Measurements from ENCODE around the gene WNT3A. TPM values are rescaled to one million over a fixed set of nuclear protein-coding genes. Genes with fewer than 3 reads are reported as not detected.

Gene WNT3A
- total and polyA plus RNA-seq, 2 of the 4 experiments (the other 2 are of a cell fraction), result not detected

DNA sequence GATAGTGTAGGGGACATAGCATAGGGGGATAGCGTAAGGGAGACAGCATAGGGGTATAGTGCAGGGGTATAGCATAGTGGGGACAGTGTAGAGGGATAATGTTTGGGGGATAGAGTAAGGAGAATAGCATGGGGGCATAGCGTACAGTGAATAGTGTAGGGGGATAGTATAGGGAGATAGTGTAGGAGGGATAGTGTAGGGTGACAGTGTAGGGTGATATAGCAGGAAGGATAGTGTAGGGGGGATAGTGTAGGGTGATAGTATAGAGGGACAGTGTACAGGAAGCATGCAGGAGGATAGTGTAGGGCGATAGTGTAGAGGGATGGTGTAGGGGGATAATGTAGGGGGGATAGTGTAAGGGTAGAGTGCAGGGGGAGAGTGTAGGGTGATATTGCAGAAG lies 64.1 kb downstream of the WNT3A start:
- CTCF ChIA-PET, result no interaction called here
- intact Hi-C loops (cut with micrococcal nuclease) (no loop called here), in situ Hi-C loops (cut with MboI; ENCODE audit: low sequenced_read_pairs) (no loop called here), dilution Hi-C loops (cut with HindIII; ENCODE audit: low sequenced_read_pairs, unreplicated experiment) (no loop called here)
- Histone ChIP-seq H2BK15ac (ENCODE audit: low read depth, low read length) (no peak overlapping the region), H3K79me1 (ENCODE audit: low read depth in 1 of 2, low read length in 2 of 2) (no peaks in the 10 kb centered on the region), H3K56ac (ENCODE audit: extremely low read depth, insufficient read depth, low read length) (no peak overlapping the region), H3K4me1 (ENCODE audit: control insufficient read depth, insufficient read depth, low read length) (no peaks in the 10 kb centered on the region), H4K20me1 (ENCODE audit: insufficient read depth, low read length) (peaks cover 12% of the 10 kb centered on the region), H2BK120ac (ENCODE audit: low read depth, low read length) (no peak overlapping the region), H4K5ac (ENCODE audit: low read depth, low read length) (no peak overlapping the region), H3K18ac (ENCODE audit: low read depth, low read length) (no peak overlapping the region), H3K9ac (ENCODE audit: low read depth, low read length) (no peak overlapping the region), H3K14ac (replicated peaks; ENCODE audit: low read depth, low read length) (no peak overlapping the region), H3K27me3 (ENCODE audit: control insufficient read depth, insufficient read depth, low read length) (peaks cover 31% of the 10 kb centered on the region), H2AFZ (replicated peaks; ENCODE audit: low read length, poor library complexity) (no peak overlapping the region), H3K4me2 (ENCODE audit: low read depth, low read length) (no peak overlapping the region), H3K27ac (ENCODE audit: insufficient read depth, low read length) (no peak overlapping the region), H2BK20ac (ENCODE audit: low read depth, low read length) (no peak overlapping the region), H2BK5ac (ENCODE audit: low read depth, low read length, poor library complexity, severe bottlenecking) (no peak overlapping the region), H3K23ac (ENCODE audit: low read depth, low read length) (no peak overlapping the region), H2AK5ac (ENCODE audit: low read depth, low read length) (no peak overlapping the region), H4K91ac (ENCODE audit: insufficient read depth, low read depth, low read length) (no peak overlapping the region), H3K4ac (ENCODE audit: low read depth, low read length) (no peak overlapping the region), H3K36me3 (ENCODE audit: control insufficient read depth, insufficient read depth, low read length) (no peaks in the 10 kb centered on the region), H2AK9ac (replicated peaks; ENCODE audit: low read depth, low read length, poor library complexity) (no peak overlapping the region), H3K9me1 (ENCODE audit: insufficient read depth, low read length) (no peaks in the 10 kb centered on the region), H4K8ac (ENCODE audit: low read depth in 2 of 2, low read length in 2 of 2) (no peak overlapping the region), H3K4me3 (ENCODE audit: insufficient read depth, low read depth, low read length) (no peak overlapping the region), H3K9me3 (ENCODE audit: control insufficient read depth, insufficient read depth, low read length) (no peaks in the 10 kb centered on the region)
- POLR2A ChIA-PET (ENCODE audit: unreplicated experiment), result no interaction called here
- no TSS peak for BruUV-seq (replicated peaks)
- WGBS, 2 experiments (ENCODE audit: extremely low coverage in 2 of 2, insufficient read length in 1 of 2), result 60 to 100% methylated on average over 2 to 3 of the region's 3 CpGs
- ATAC-seq (ENCODE audit: low read depth) (no peak), DNase-seq (no peak)
- no peak for TF ChIP-seq ELK1 (IDR thresholded peaks at IDR 0.05; ENCODE audit: borderline replicate concordance, low read depth, low read length)
- TF ChIP-seq FOS (IDR thresholded peaks at IDR 0.05; ENCODE audit: low read depth, low read length), result no peak
- TF ChIP-seq MXI1 (IDR thresholded peaks at IDR 0.05; ENCODE audit: borderline replicate concordance, low read depth, low read length), result no peak
- TF ChIP-seq MAFK (IDR thresholded peaks at IDR 0.05; ENCODE audit: low read depth, low read length), result no peak
- no peak for TF ChIP-seq RFX5 (IDR thresholded peaks at IDR 0.05; ENCODE audit: low read depth, low read length)
- no peak for TF ChIP-seq RAD21 (IDR thresholded peaks at IDR 0.05; ENCODE audit: low read length)
- TF ChIP-seq CEBPB (IDR thresholded peaks at IDR 0.05; ENCODE audit: low read depth, low read length), result no peak
- TF ChIP-seq SMC3 (IDR thresholded peaks at IDR 0.05; ENCODE audit: low read depth, low read length), result no peak
- no peak for TF ChIP-seq MAZ (IDR thresholded peaks at IDR 0.05; ENCODE audit: borderline replicate concordance, low read depth, low read length)
- no peak for TF ChIP-seq USF2 (IDR thresholded peaks at IDR 0.05; ENCODE audit: low read depth, low read length)
- TF ChIP-seq NFE2L2 (IDR thresholded peaks at IDR 0.05; ENCODE audit: low read depth, low read length), result no peak
- TF ChIP-seq BHLHE40 (IDR thresholded peaks at IDR 0.05; ENCODE audit: low read depth, low read length), result no peak
- TF ChIP-seq CTCF (conservative IDR thresholded peaks at IDR 0.05; ENCODE audit: low read depth, low read length), result no peak
- no peak for TF ChIP-seq POLR2A (IDR thresholded peaks at IDR 0.05; ENCODE audit: low read depth, low read length)
- TF ChIP-seq CHD1 (IDR thresholded peaks at IDR 0.05; ENCODE audit: low read depth, low read length), result no peak
- TF ChIP-seq RCOR1 (IDR thresholded peaks at IDR 0.05; ENCODE audit: insufficient replicate concordance, low read length), result no peak
